ENCODE results near the gene ADGRG2.

DNA sequence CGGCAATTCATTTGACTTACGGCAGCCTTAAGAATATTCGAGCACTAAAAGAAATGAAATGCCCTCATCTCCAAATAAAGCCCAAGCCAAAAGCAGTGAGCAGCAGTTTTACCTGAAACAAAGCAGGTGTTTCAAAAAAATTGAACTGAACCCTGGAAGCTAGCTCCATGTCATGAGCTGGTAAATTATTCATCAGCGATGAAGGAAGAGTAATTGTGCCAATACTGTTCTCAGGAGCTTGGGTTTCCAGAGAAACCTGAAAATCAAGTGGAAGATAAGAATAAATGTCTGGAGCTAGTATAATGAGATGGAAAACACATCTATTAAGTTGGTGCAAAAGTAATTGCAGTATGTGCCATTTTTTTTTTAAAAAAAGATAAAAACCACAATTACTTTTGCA lies 114.4 kb downstream of the ADGRG2 start:
- no peak for TF ChIP-seq ZBTB7A (tag by site-specific recombination; IDR thresholded peaks at IDR 0.05; ENCODE audit: low read depth)
- no peak for TF ChIP-seq ZNF341 (tag by site-specific recombination; IDR thresholded peaks at IDR 0.05; ENCODE audit: low read depth)
- TF ChIP-seq, protein P1, sequence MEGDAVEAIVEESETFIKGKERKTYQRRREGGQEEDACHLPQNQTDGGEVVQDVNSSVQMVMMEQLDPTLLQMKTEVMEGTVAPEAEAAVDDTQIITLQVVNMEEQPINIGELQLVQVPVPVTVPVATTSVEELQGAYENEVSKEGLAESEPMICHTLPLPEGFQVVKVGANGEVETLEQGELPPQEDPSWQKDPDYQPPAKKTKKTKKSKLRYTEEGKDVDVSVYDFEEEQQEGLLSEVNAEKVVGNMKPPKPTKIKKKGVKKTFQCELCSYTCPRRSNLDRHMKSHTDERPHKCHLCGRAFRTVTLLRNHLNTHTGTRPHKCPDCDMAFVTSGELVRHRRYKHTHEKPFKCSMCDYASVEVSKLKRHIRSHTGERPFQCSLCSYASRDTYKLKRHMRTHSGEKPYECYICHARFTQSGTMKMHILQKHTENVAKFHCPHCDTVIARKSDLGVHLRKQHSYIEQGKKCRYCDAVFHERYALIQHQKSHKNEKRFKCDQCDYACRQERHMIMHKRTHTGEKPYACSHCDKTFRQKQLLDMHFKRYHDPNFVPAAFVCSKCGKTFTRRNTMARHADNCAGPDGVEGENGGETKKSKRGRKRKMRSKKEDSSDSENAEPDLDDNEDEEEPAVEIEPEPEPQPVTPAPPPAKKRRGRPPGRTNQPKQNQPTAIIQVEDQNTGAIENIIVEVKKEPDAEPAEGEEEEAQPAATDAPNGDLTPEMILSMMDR (tag by site-specific recombination; IDR thresholded peaks at IDR 0.05) = no peak
- TF ChIP-seq, protein P2, sequence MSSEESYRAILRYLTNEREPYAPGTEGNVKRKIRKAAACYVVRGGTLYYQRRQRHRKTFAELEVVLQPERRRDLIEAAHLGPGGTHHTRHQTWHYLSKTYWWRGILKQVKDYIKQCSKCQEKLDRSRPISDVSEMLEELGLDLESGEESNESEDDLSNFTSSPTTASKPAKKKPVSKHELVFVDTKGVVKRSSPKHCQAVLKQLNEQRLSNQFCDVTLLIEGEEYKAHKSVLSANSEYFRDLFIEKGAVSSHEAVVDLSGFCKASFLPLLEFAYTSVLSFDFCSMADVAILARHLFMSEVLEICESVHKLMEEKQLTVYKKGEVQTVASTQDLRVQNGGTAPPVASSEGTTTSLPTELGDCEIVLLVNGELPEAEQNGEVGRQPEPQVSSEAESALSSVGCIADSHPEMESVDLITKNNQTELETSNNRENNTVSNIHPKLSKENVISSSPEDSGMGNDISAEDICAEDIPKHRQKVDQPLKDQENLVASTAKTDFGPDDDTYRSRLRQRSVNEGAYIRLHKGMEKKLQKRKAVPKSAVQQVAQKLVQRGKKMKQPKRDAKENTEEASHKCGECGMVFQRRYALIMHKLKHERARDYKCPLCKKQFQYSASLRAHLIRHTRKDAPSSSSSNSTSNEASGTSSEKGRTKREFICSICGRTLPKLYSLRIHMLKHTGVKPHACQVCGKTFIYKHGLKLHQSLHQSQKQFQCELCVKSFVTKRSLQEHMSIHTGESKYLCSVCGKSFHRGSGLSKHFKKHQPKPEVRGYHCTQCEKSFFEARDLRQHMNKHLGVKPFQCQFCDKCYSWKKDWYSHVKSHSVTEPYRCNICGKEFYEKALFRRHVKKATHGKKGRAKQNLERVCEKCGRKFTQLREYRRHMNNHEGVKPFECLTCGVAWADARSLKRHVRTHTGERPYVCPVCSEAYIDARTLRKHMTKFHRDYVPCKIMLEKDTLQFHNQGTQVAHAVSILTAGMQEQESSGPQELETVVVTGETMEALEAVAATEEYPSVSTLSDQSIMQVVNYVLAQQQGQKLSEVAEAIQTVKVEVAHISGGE (tag by site-specific recombination; conservative IDR thresholded peaks at IDR 0.05; ENCODE audit: low read depth) = no peak
- TF ChIP-seq, protein P3, sequence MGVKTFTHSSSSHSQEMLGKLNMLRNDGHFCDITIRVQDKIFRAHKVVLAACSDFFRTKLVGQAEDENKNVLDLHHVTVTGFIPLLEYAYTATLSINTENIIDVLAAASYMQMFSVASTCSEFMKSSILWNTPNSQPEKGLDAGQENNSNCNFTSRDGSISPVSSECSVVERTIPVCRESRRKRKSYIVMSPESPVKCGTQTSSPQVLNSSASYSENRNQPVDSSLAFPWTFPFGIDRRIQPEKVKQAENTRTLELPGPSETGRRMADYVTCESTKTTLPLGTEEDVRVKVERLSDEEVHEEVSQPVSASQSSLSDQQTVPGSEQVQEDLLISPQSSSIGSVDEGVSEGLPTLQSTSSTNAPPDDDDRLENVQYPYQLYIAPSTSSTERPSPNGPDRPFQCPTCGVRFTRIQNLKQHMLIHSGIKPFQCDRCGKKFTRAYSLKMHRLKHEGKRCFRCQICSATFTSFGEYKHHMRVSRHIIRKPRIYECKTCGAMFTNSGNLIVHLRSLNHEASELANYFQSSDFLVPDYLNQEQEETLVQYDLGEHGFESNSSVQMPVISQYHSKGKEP (tag by site-specific recombination; IDR thresholded peaks at IDR 0.05) = no peak
- no peak for TF ChIP-seq ZNF654 (tag by site-specific recombination; IDR thresholded peaks at IDR 0.05; ENCODE audit: low read depth)
- TF ChIP-seq ZNF48 (tag by site-specific recombination; IDR thresholded peaks at IDR 0.05) = no peak
- TF ChIP-seq, protein P4, sequence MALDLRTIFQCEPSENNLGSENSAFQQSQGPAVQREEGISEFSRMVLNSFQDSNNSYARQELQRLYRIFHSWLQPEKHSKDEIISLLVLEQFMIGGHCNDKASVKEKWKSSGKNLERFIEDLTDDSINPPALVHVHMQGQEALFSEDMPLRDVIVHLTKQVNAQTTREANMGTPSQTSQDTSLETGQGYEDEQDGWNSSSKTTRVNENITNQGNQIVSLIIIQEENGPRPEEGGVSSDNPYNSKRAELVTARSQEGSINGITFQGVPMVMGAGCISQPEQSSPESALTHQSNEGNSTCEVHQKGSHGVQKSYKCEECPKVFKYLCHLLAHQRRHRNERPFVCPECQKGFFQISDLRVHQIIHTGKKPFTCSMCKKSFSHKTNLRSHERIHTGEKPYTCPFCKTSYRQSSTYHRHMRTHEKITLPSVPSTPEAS (tag by site-specific recombination; IDR thresholded peaks at IDR 0.05) = no peak
- TF ChIP-seq ZNF768 (tag by site-specific recombination; IDR thresholded peaks at IDR 0.05) = no peak
- TF ChIP-seq ZFP41 (tag by site-specific recombination; IDR thresholded peaks at IDR 0.05; ENCODE audit: borderline replicate concordance) = no peak
- TF ChIP-seq ZEB2 (tag by site-specific recombination; IDR thresholded peaks at IDR 0.05) = no peak

Data from HEK293 (cell line).